Measurements from ENCODE around the gene GBP1.

DNA sequence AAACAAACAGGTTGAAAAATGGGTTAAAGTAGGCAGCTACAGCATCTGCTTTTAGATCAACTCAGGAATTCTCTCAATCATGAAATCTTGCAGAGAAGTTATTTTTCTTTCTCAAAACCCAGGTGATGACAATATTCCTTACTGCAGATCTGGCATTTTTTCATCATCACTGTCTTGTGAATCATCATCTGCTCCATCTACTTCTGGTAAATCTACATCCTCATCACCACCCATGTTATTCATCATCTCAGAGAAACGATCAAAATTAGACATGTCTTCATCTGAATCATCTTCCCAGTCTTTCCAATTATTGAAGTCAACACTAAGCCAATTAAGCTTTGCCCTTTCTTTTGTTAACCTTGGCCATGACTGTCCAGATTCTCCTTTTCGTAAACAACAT lies 39.1 kb upstream of the GBP1 start:
- TF ChIP-seq, protein P1, sequence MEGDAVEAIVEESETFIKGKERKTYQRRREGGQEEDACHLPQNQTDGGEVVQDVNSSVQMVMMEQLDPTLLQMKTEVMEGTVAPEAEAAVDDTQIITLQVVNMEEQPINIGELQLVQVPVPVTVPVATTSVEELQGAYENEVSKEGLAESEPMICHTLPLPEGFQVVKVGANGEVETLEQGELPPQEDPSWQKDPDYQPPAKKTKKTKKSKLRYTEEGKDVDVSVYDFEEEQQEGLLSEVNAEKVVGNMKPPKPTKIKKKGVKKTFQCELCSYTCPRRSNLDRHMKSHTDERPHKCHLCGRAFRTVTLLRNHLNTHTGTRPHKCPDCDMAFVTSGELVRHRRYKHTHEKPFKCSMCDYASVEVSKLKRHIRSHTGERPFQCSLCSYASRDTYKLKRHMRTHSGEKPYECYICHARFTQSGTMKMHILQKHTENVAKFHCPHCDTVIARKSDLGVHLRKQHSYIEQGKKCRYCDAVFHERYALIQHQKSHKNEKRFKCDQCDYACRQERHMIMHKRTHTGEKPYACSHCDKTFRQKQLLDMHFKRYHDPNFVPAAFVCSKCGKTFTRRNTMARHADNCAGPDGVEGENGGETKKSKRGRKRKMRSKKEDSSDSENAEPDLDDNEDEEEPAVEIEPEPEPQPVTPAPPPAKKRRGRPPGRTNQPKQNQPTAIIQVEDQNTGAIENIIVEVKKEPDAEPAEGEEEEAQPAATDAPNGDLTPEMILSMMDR (IDR thresholded peaks at IDR 0.05; ENCODE audit: poor library complexity, severe bottlenecking) = no peak
- TF ChIP-seq EP300 (conservative IDR thresholded peaks at IDR 0.05; ENCODE audit: poor library complexity, severe bottlenecking) (no peak), POLR2AphosphoS5 (IDR thresholded peaks at IDR 0.05) (no peak), SMC3 (conservative IDR thresholded peaks at IDR 0.05; ENCODE audit: poor library complexity) (no peak), EZH2 (IDR thresholded peaks at IDR 0.05; ENCODE audit: borderline replicate concordance, insufficient read depth, low read length, poor library complexity, severe bottlenecking) (no peak)
- TF ChIP-seq, protein P2, sequence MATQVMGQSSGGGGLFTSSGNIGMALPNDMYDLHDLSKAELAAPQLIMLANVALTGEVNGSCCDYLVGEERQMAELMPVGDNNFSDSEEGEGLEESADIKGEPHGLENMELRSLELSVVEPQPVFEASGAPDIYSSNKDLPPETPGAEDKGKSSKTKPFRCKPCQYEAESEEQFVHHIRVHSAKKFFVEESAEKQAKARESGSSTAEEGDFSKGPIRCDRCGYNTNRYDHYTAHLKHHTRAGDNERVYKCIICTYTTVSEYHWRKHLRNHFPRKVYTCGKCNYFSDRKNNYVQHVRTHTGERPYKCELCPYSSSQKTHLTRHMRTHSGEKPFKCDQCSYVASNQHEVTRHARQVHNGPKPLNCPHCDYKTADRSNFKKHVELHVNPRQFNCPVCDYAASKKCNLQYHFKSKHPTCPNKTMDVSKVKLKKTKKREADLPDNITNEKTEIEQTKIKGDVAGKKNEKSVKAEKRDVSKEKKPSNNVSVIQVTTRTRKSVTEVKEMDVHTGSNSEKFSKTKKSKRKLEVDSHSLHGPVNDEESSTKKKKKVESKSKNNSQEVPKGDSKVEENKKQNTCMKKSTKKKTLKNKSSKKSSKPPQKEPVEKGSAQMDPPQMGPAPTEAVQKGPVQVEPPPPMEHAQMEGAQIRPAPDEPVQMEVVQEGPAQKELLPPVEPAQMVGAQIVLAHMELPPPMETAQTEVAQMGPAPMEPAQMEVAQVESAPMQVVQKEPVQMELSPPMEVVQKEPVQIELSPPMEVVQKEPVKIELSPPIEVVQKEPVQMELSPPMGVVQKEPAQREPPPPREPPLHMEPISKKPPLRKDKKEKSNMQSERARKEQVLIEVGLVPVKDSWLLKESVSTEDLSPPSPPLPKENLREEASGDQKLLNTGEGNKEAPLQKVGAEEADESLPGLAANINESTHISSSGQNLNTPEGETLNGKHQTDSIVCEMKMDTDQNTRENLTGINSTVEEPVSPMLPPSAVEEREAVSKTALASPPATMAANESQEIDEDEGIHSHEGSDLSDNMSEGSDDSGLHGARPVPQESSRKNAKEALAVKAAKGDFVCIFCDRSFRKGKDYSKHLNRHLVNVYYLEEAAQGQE (IDR thresholded peaks at IDR 0.05; ENCODE audit: borderline replicate concordance) = no peak
